Glomerular visceral epithelial cell (primary cell): Measurements from ENCODE around the gene ZNF611.
"Not testable (repeated sequence)": the region's sequence is repeated elsewhere in the genome, so short reads cannot be mapped to it uniquely, and the experiment has no call there.

Experiments used
- DNase-seq: peaks from one replicate; pipeline ENCODE4 v3.0.0-alpha.2; 2016; ENCODE audit errors: extremely low spot score

ZNF611 gene

GRCh38 chr19:52681216-52681615, 53.6 kb downstream of the ZNF611 start:
- not testable (repeated sequence) for DNase-seq

- DNase-seq, result no peak
These were observed 55.2 kb downstream of the ZNF611 start for GRCh38 chr19:52679598-52679997.

GRCh38 chr19:52675239-52675638, 59.6 kb downstream of the ZNF611 start:
- not testable (repeated sequence) for DNase-seq

- DNase-seq, result no peak
These were observed 61.8 kb downstream of the ZNF611 start for GRCh38 chr19:52673014-52673413.

GRCh38 chr19:52670046-52670445, 64.8 kb downstream of the ZNF611 start:
- no peak for DNase-seq

- DNase-seq, result no peak
These were observed 65.3 kb downstream of the ZNF611 start for GRCh38 chr19:52669586-52669985.

GRCh38 chr19:52667972-52668371, 66.9 kb downstream of the ZNF611 start:
- no peak for DNase-seq

- DNase-seq, result peak; percentile 27
These were observed 68.3 kb downstream of the ZNF611 start for GRCh38 chr19:52666506-52666905.

- DNase-seq, result peak; percentile 72
These were observed 69.3 kb downstream of the ZNF611 start for GRCh38 chr19:52665529-52665928.

- DNase-seq, result peak; percentile 44
These were observed 69.8 kb downstream of the ZNF611 start for GRCh38 chr19:52665027-52665426.

GRCh38 chr19:52664461-52664860, 70.4 kb downstream of the ZNF611 start:
- DNase-seq, result no peak

- peak; percentile 55 for DNase-seq
These were observed 72.2 kb downstream of the ZNF611 start for GRCh38 chr19:52662631-52663030.

- peak; percentile 62 for DNase-seq
These were observed 73.9 kb downstream of the ZNF611 start for GRCh38 chr19:52660981-52661380.

- DNase-seq, result no peak
These were observed 75.8 kb downstream of the ZNF611 start for GRCh38 chr19:52659013-52659412.

GRCh38 chr19:52658595-52658994, 76.2 kb downstream of the ZNF611 start:
- DNase-seq, result no peak

- no peak for DNase-seq
These were observed 81.7 kb downstream of the ZNF611 start for GRCh38 chr19:52653161-52653560.
